Left lung (tissue), 10 donors: ENCODE measurements around the gene HYI. TPM values are rescaled to one million over a fixed set of nuclear protein-coding genes. Genes with fewer than 3 reads are reported as not detected.

ENCODE experiments used
- ATAC-seq: fragments of 200-7000 bp; cut with Tn5 transposase; one replicate; pipeline ENCODE4 v1.9.1; 2020; ENCODE audit warnings: moderate library complexity
- DNase-seq, 4 donors: peaks; one replicate each; pipeline ENCODE4 v3.0.0-alpha.2; 2013 to 2020
- H3K27ac ChIP-seq, 2 donors: fragments of 200-600 bp; sonication (generic) in 1 of 2; one replicate each; pipeline versions ENCODE4 v1.5.0 to v1.8.0; 2020 to 2021
- H3K27me3 ChIP-seq, 2 donors: fragments of 200-600 bp; sonication (generic) in 1 of 2; one replicate each; pipeline versions ENCODE4 v1.5.0 to v1.8.0; 2020 to 2021
- H3K36me3 ChIP-seq, 2 donors: fragments of 200-600 bp; sonication (generic) in 1 of 2; one replicate each; pipeline versions ENCODE4 v1.5.0 to v1.8.0; 2020 to 2021
- H3K4me1 ChIP-seq, 2 donors: fragments of 200-600 bp; one replicate each; pipeline ENCODE4 v1.8.0; 2021
- H3K4me3 ChIP-seq, 2 donors: fragments of 200-600 bp; sonication (generic) in 1 of 2; one replicate each; pipeline versions ENCODE4 v1.5.0 to v1.8.0; 2020 to 2021; ENCODE audit warnings: mild to moderate bottlenecking in 1 of 2
- H3K9me3 ChIP-seq, 2 donors: fragments of 200-600 bp; sonication (generic) in 1 of 2; one replicate each; pipeline versions ENCODE4 v1.5.0 to v1.8.0; 2020 to 2021
- intact Hi-C, 2 donors: fragments of 100-400 bp; cut with DNase I; formaldehyde crosslinking; loops; one replicate each; pipeline versions ENCODE4 v1.11.2 to v1.14.2; 2022
- polyA plus RNA-seq, 6 donors: library from polyadenylated mRNA; unstranded; fragments of 120-200 nt; gene quantifications; one replicate each; pipeline ENCODE4 v1.2.1, GENCODE V29; 2013; ENCODE audit not compliant: insufficient read length in 6 of 6
- total RNA-seq, 2 donors: library from RNA; stranded (reverse); fragmentation: NEBNext Ultra II Directional; extraction: Animal tissue kit (Norgen Biotek cat#: 25700); gene quantifications; one replicate each; pipeline ENCODE4 v1.2.1, GENCODE V29; 2021
- TF ChIP-seq, protein P1 (sequence below), 2 donors: fragments of 200-600 bp; sonication (generic) in 1 of 2; IDR thresholded peaks; one replicate each; pipeline versions ENCODE4 v1.5.0 to v1.8.0; 2021; ENCODE audit warnings: antibody characterized with exemption in 2 of 2
- donor health status: DM: no; HTN: yes; CAD: no.
- donor health status: DM: no; HTN: no; CAD: no.

HYI gene
- total and polyA plus RNA-seq, 8 donors, result 42.5 to 60.2 (median 48.9) TPM

DNA sequence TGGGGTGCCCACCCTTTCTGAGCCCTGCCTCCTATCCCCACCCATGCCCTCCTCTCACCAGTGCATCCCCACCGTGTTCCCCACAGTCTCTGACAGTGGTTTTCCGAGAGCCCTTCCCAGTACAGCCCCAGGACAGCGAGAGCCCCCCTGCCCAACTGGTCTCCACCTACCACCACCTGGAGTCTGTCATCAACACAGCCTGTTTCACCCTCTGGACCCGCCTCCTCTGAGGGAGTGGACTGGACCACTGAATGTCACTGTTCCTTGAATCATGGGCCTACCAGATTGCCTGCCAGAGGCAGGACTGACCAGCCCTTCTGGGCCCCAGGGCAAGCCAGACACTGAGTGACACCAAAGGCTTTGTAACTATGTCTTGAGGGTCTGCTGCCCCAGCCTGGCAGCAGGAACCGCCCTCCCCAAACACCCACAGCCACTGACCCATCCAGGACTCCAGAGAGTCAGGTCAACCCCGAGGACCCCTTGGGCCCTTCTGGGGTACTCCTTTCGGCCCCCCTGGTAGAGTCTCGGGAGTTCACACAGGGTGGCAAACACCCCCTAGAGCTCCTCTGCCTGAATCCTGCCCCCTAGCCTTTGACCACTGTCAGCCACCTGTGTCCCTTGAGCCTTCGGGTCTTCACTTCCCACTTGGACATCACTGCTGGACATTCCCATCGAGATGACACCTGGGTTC, 3.3 kb downstream of the HYI start:
- DNase-seq (no peak), ATAC-seq (no peak)
- TF ChIP-seq, protein P1, sequence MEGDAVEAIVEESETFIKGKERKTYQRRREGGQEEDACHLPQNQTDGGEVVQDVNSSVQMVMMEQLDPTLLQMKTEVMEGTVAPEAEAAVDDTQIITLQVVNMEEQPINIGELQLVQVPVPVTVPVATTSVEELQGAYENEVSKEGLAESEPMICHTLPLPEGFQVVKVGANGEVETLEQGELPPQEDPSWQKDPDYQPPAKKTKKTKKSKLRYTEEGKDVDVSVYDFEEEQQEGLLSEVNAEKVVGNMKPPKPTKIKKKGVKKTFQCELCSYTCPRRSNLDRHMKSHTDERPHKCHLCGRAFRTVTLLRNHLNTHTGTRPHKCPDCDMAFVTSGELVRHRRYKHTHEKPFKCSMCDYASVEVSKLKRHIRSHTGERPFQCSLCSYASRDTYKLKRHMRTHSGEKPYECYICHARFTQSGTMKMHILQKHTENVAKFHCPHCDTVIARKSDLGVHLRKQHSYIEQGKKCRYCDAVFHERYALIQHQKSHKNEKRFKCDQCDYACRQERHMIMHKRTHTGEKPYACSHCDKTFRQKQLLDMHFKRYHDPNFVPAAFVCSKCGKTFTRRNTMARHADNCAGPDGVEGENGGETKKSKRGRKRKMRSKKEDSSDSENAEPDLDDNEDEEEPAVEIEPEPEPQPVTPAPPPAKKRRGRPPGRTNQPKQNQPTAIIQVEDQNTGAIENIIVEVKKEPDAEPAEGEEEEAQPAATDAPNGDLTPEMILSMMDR (IDR thresholded peaks at IDR 0.05), result no peak
- Histone ChIP-seq H3K27me3 (no peaks in the 10 kb centered on the region), H3K4me3 (no peak overlapping the region), H3K36me3 (peaks cover 5 to 69% of the 10 kb centered on the region in 2 donors), H3K9me3 (no peaks in the 10 kb centered on the region), H3K4me1 (peaks cover 0 to 14% of the 10 kb centered on the region in 2 donors), H3K27ac (no peak overlapping the region)
- intact Hi-C loops, result no loop called here

- Histone ChIP-seq H3K9me3 (no peaks in the 10 kb centered on the region), H3K27me3 (no peaks in the 10 kb centered on the region), H3K4me1 (peaks cover 0 to 14% of the 10 kb centered on the region in 2 donors), H3K4me3 (no peak overlapping the region), H3K27ac (no peak overlapping the region), H3K36me3 (peaks cover 5 to 76% of the 10 kb centered on the region in 2 donors)
- intact Hi-C loops, result no loop called here
- no peak for ATAC-seq
- TF ChIP-seq, protein P1 (IDR thresholded peaks at IDR 0.05), result no peak
- DNase-seq, result no peak
Measured at GRCh38 chr1:43449708-43450069, 4.0 kb downstream of the HYI start.

GRCh38 chr1:43448955-43449707, 4.6 kb downstream of the HYI start:
- Histone ChIP-seq H3K27me3 (no peaks in the 10 kb centered on the region), H3K27ac (no peak overlapping the region), H3K4me3 (no peak overlapping the region), H3K36me3 (peaks cover 5 to 82% of the 10 kb centered on the region in 2 donors), H3K4me1 (peaks cover 0 to 14% of the 10 kb centered on the region in 2 donors), H3K9me3 (no peaks in the 10 kb centered on the region)
- ATAC-seq (no peak), DNase-seq (no peak)
- TF ChIP-seq, protein P1 (IDR thresholded peaks at IDR 0.05), result no peak
- intact Hi-C loops, result no loop called here

DNA sequence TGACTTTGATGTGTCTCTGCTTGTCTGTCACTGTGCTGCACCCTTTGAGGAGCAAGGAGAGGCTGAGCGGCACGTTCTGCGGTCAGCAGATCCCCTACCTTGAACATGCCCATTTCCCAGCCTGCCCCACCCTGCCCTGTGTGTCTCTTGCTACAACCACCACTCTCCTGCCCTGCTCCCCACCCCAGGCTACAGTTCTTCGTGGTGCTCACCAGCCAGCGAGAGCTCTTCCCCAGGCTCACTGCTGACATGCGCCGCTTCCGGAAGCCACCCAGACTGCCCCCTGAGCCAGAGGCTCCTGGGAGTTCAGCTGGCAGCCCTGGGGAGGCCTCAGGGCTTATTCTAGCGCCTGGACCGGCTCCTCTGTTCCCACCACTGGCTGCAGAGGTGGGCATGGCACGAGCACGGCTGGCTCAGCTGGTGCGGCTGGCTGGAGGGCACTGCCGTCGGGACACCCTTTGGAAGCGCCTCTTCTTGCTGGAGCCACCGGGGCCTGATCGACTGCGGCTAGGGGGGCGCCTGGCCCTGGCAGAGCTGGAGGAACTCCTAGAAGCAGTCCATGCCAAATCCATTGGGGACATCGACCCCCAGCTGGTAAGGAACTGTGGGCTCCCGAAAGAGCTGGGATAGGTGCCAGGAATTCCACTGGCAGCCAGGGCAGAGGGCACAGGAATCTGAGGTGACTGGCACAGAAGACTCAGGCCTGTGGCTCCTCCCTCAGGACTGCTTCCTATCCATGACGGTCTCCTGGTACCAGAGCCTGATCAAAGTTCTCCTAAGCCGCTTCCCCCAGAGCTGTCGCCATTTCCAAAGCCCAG, 5.6 kb downstream of the HYI start:
- Histone ChIP-seq H3K27ac (no peak overlapping the region), H3K27me3 (no peaks in the 10 kb centered on the region), H3K9me3 (no peaks in the 10 kb centered on the region), H3K36me3 (peaks cover 5 to 92% of the 10 kb centered on the region in 2 donors), H3K4me3 (no peak overlapping the region), H3K4me1 (peaks cover 0 to 11% of the 10 kb centered on the region in 2 donors)
- ATAC-seq (no peak), DNase-seq (no peak)
- intact Hi-C loops, result no loop called here
- TF ChIP-seq, protein P1 (IDR thresholded peaks at IDR 0.05), result no peak
